ENCODE measurements around the gene ILF3. TPM values are rescaled to one million over a fixed set of nuclear protein-coding genes. Genes with fewer than 3 reads are reported as not detected.

Gene ILF3
- total RNA-seq, 1 donor from 2014 or later = 69.4 TPM

DNA sequence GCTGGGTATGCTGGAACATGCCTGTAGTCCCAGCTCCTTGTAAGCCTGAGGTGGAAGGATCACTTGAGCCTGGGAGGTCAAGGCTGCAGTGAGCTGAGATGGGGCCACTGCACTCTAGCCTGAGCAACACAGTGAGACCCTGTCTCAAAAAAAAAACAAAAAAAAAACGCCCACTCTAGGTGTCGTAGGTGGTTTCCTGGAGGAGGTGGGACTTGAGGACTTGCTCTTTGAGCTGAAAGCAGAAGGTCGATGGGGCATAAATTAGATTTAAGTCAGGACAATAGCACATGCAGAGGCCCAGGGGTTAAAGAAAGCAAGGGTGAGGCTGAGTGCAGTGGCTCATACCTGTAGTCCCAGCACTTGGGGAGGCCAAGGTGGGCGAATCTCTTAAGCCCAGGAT, 12.9 kb upstream of the ILF3 start:
- H3K9ac ChIP-seq (ENCODE audit: low read depth in 1 of 3, low read length in 3 of 3) = no peak overlapping the region
- H3K36me3 ChIP-seq (ENCODE audit: control insufficient read depth in 3 of 3, insufficient read depth in 3 of 3, low read length in 3 of 3) = peaks cover 50 to 61% (median 60%) of the 10 kb centered on the region in 3 donors
- no peak overlapping the region for H3K4me3 ChIP-seq (ENCODE audit: low read length in 3 of 3)
- H3K4me1 ChIP-seq (ENCODE audit: control insufficient read depth in 3 of 3, insufficient read depth in 3 of 3, low read length in 3 of 3) = peaks cover 19 to 23% (median 20%) of the 10 kb centered on the region in 3 donors
- H3K9me3 ChIP-seq (ENCODE audit: control insufficient read depth in 3 of 3, low read length in 3 of 3) = no peaks in the 10 kb centered on the region
- H3K27me3 ChIP-seq (ENCODE audit: control insufficient read depth in 3 of 3, insufficient read depth in 3 of 3, low read length in 3 of 3) = no peaks in the 10 kb centered on the region
- H3K27ac ChIP-seq (ENCODE audit: low read depth, low read length) = no peak overlapping the region

DNA sequence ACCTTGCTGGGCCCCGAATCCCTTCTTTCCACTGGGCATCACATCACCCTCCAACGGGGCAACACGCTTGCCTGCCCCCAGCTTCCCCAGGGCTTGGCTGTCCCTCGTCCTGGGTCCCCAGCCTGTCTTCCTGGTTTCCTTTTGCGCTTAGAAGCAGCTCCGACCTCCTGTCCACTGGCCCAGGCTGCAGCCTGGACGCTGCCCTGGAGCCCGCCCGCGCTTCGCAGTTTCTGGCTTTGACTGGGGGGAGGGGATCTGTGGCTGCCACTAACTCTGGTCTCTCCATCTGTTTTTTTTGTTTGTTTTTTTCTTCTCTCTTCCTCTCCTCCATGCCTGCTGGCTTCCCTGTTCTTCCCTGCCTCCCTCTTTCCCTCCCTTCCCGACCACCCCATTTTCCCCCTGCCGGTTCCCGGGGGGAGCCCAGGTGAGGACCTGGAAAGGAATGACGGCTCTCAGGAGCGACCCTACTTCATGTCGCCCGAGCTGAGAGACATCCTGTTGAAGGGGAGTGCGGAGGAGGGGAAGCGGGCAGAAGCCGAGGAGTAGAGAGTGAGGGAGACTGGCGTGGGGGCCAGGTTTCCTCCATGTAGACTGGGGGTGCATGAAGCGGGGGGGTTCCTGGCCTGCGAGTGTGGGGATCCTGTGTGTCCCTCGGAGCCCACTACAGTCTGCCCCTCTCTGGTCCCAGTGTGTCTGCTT, 11.5 kb upstream of the ILF3 start:
- no peaks in the 10 kb centered on the region for H3K27me3 ChIP-seq (ENCODE audit: control insufficient read depth in 3 of 3, insufficient read depth in 3 of 3, low read length in 3 of 3)
- peaks cover 19 to 23% (median 20%) of the 10 kb centered on the region in 3 donors for H3K4me1 ChIP-seq (ENCODE audit: control insufficient read depth in 3 of 3, insufficient read depth in 3 of 3, low read length in 3 of 3)
- peaks cover 38 to 48% (median 48%) of the 10 kb centered on the region in 3 donors for H3K36me3 ChIP-seq (ENCODE audit: control insufficient read depth in 3 of 3, insufficient read depth in 3 of 3, low read length in 3 of 3)
- H3K9ac ChIP-seq (ENCODE audit: low read depth in 1 of 3, low read length in 3 of 3) = no peak overlapping the region
- no peak overlapping the region for H3K27ac ChIP-seq (ENCODE audit: low read depth, low read length)
- no peak overlapping the region for H3K4me3 ChIP-seq (ENCODE audit: low read length in 3 of 3)
- H3K9me3 ChIP-seq (ENCODE audit: control insufficient read depth in 3 of 3, low read length in 3 of 3) = no peaks in the 10 kb centered on the region

DNA sequence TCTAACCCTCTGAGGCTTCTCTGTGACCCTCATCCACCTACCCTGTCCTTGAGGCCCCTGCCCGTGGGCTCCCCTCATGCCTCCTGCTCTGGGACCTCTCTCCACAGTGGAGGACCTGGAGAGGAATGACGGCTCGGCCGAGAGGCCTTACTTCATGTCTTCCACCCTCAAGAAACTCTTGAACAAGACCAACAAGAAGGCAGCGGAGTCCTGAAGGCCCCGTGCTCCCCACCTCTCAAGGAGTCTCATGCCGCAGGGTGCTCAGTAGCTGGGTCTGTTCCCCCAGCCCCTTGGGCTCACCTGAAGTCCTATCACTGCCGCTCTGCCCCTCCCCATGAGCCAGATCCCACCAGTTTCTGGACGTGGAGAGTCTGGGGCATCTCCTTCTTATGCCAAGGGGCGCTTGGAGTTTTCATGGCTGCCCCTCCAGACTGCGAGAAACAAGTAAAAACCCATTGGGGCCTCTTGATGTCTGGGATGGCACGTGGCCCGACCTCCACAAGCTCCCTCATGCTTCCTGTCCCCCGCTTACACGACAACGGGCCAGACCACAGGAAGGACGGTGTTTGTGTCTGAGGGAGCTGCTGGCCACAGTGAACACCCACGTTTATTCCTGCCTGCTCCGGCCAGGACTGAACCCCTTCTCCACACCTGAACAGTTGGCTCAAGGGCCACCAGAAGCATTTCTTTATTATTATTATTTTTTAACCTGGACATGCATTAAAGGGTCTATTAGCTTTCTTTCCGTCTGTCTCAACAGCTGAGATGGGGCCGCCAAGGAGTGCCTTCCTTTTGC, 10.8 kb upstream of the ILF3 start:
- no peak overlapping the region for H3K4me3 ChIP-seq (ENCODE audit: low read length in 3 of 3)
- peaks cover 19 to 23% (median 20%) of the 10 kb centered on the region in 3 donors for H3K4me1 ChIP-seq (ENCODE audit: control insufficient read depth in 3 of 3, insufficient read depth in 3 of 3, low read length in 3 of 3)
- H3K9me3 ChIP-seq (ENCODE audit: control insufficient read depth in 3 of 3, low read length in 3 of 3) = no peaks in the 10 kb centered on the region
- peak overlapping the region; percentile 20 for H3K27ac ChIP-seq (ENCODE audit: low read depth, low read length)
- H3K27me3 ChIP-seq (ENCODE audit: control insufficient read depth in 3 of 3, insufficient read depth in 3 of 3, low read length in 3 of 3) = no peaks in the 10 kb centered on the region
- peaks cover 32 to 40% (median 40%) of the 10 kb centered on the region in 3 donors for H3K36me3 ChIP-seq (ENCODE audit: control insufficient read depth in 3 of 3, insufficient read depth in 3 of 3, low read length in 3 of 3)
- H3K9ac ChIP-seq (ENCODE audit: low read depth in 1 of 3, low read length in 3 of 3) = peak overlapping the region in 2 of 3 donors; percentile 20 to 70

DNA sequence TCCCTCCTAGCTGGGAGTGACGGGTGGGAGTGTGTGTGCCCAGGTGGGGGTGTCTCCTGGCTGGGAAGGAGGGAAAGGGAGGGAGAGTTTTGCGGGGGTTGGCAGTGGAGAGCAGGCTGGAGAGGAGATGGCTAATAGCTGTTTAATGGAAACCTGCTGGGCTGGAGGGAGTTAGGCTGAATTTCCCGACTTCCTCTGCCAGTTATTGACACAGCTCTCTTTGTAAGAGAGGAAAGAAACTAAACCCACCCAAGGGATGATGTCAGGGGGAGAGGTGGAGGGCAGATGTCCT, 10.2 kb upstream of the ILF3 start:
- Histone ChIP-seq H3K4me1 (ENCODE audit: control insufficient read depth in 3 of 3, insufficient read depth in 3 of 3, low read length in 3 of 3) (peaks cover 19 to 23% (median 20%) of the 10 kb centered on the region in 3 donors), H3K27me3 (ENCODE audit: control insufficient read depth in 3 of 3, insufficient read depth in 3 of 3, low read length in 3 of 3) (no peaks in the 10 kb centered on the region), H3K27ac (ENCODE audit: low read depth, low read length) (peak overlapping the region; percentile 20), H3K4me3 (ENCODE audit: low read length in 3 of 3) (no peak overlapping the region), H3K36me3 (ENCODE audit: control insufficient read depth in 3 of 3, insufficient read depth in 3 of 3, low read length in 3 of 3) (peaks cover 32 to 39% (median 38%) of the 10 kb centered on the region in 3 donors), H3K9ac (ENCODE audit: low read depth in 1 of 3, low read length in 3 of 3) (peak overlapping the region in 2 of 3 donors; percentile 20 to 70), H3K9me3 (ENCODE audit: control insufficient read depth in 3 of 3, low read length in 3 of 3) (no peaks in the 10 kb centered on the region)

DNA sequence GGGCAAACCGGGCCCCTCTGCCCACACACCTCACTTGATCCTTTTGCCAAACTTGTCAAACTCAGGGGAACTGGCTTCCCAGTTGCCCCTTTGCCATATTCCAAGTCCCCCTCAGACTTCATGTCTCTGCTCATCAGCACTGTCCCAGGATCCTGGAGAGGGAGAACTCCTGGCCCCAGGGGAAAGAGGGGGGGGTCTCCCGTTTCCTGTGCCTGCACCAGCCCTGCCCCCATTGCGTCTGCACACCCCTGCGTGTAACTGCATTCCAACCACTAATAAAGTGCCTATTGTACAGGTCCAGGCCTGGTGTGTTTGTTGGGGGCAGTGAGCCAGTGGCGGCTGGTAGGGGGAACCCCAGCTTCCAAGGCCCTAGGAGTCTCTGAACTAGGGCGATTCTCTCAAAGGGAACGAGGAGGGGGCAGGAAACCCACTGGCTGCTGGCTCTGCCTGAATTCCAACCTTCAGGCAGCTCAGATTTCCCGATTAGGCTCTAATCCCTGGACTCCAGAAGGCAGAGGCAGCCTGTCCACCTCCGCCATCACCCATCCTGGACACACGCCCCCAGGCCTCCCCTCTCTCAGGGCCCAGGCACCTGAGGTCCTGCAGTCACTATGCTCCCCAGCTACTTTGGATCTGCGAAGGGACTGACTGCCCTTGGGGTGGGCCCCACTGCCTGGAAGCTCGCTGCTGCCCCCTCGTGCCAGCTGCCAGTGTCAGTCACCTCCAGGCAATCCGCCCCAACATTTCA, 9.7 kb upstream of the ILF3 start:
- peak overlapping the region; percentile 43 to 70 (median 53) for H3K9ac ChIP-seq (ENCODE audit: low read depth in 1 of 3, low read length in 3 of 3)
- H3K27ac ChIP-seq (ENCODE audit: low read depth, low read length) = peak overlapping the region; percentile 20
- H3K9me3 ChIP-seq (ENCODE audit: control insufficient read depth in 3 of 3, low read length in 3 of 3) = no peaks in the 10 kb centered on the region
- peaks cover 19 to 23% (median 20%) of the 10 kb centered on the region in 3 donors for H3K4me1 ChIP-seq (ENCODE audit: control insufficient read depth in 3 of 3, insufficient read depth in 3 of 3, low read length in 3 of 3)
- H3K36me3 ChIP-seq (ENCODE audit: control insufficient read depth in 3 of 3, insufficient read depth in 3 of 3, low read length in 3 of 3) = peaks cover 27 to 34% (median 33%) of the 10 kb centered on the region in 3 donors
- H3K27me3 ChIP-seq (ENCODE audit: control insufficient read depth in 3 of 3, insufficient read depth in 3 of 3, low read length in 3 of 3) = no peaks in the 10 kb centered on the region
- no peak overlapping the region for H3K4me3 ChIP-seq (ENCODE audit: low read length in 3 of 3)

DNA sequence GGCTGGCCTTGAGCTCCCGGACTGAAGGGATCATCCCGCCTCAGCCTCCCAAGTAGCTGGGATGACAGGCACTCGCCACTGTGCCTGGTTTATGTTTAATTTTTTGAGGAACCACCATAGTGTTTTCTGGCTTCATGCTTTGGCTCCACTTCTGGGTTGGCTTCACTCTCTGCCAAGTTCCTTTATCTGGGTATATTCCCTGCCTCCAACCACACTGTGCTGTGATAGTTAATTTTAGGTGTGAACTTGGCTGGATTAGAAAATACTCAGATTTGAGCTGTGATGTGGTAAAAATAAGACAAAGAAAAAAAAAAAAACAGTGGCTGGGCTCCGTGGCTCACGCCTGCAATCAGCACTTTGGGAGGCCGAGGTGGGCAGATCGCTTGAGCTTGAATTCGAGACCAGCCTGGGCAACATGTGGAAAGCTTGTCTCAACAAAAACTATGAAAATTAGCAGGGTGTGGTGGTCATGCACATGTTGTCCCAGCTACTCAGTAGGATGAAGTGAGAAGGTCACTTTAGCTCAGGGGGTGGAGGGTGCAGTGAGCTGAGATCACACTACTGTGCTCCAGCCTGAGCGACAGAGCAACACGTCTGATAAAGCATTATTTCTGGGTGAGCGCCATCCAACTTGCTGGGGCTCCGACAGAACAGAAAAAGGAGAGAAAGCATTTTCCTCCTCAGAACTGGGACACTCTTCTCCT, 7.5 kb upstream of the ILF3 start:
- no peaks in the 10 kb centered on the region for H3K27me3 ChIP-seq (ENCODE audit: control insufficient read depth in 3 of 3, insufficient read depth in 3 of 3, low read length in 3 of 3)
- H3K9me3 ChIP-seq (ENCODE audit: control insufficient read depth in 3 of 3, low read length in 3 of 3) = no peaks in the 10 kb centered on the region
- peaks cover 15 to 22% (median 15%) of the 10 kb centered on the region in 3 donors for H3K36me3 ChIP-seq (ENCODE audit: control insufficient read depth in 3 of 3, insufficient read depth in 3 of 3, low read length in 3 of 3)
- no peak overlapping the region for H3K27ac ChIP-seq (ENCODE audit: low read depth, low read length)
- H3K4me3 ChIP-seq (ENCODE audit: low read length in 3 of 3) = no peak overlapping the region
- peaks cover 19 to 24% (median 20%) of the 10 kb centered on the region in 3 donors for H3K4me1 ChIP-seq (ENCODE audit: control insufficient read depth in 3 of 3, insufficient read depth in 3 of 3, low read length in 3 of 3)
- no peak overlapping the region for H3K9ac ChIP-seq (ENCODE audit: low read depth in 1 of 3, low read length in 3 of 3)

DNA sequence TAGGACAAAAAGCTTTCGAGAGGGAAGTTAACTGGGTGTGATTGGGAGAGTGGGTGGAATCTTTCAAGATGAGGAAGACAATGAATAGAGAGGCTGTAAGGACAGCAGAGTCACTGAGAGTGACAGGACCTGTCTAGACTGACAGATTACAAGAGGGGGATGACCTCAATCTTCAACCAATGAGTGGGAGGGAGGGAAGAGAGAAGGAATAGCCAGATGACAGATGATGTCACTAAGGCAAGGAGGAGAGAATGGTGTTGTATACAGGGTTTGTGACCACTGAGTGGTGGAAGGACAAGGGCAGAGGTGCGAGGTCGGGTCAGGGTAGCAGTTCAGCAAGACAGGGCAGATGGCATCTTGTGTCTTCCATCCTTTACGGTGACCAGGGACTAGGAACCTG, 5.8 kb upstream of the ILF3 start:
- H3K36me3 ChIP-seq (ENCODE audit: control insufficient read depth in 3 of 3, insufficient read depth in 3 of 3, low read length in 3 of 3) = peaks cover 8 to 11% (median 8%) of the 10 kb centered on the region in 3 donors
- H3K4me3 ChIP-seq (ENCODE audit: low read length in 3 of 3) = no peak overlapping the region
- H3K9me3 ChIP-seq (ENCODE audit: control insufficient read depth in 3 of 3, low read length in 3 of 3) = no peaks in the 10 kb centered on the region
- no peak overlapping the region for H3K27ac ChIP-seq (ENCODE audit: low read depth, low read length)
- no peak overlapping the region for H3K9ac ChIP-seq (ENCODE audit: low read depth in 1 of 3, low read length in 3 of 3)
- no peaks in the 10 kb centered on the region for H3K27me3 ChIP-seq (ENCODE audit: control insufficient read depth in 3 of 3, insufficient read depth in 3 of 3, low read length in 3 of 3)
- H3K4me1 ChIP-seq (ENCODE audit: control insufficient read depth in 3 of 3, insufficient read depth in 3 of 3, low read length in 3 of 3) = peaks cover 19 to 29% (median 23%) of the 10 kb centered on the region in 3 donors

DNA sequence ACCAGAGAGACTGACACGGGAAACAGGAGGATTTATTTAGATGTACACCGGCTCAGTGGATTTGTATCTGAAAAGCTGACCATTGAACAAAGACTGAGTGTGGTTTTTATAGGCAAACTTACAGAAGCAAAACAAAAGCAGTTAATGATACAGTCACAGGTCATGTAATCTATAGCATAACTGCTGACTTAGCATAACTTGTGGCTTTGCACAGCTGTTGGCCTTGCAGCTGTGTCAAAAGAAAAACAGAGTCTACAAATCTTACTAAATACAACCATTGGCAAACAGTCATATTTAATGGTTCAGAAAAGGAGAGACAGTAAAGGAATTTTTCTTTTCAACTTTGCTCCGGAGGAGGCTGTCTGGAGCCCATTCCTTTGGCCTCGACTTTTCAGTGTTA, 2.3 kb upstream of the ILF3 start:
- no peaks in the 10 kb centered on the region for H3K9me3 ChIP-seq (ENCODE audit: control insufficient read depth in 3 of 3, low read length in 3 of 3)
- no peak overlapping the region for H3K4me3 ChIP-seq (ENCODE audit: low read length in 3 of 3)
- no peaks in the 10 kb centered on the region for H3K27me3 ChIP-seq (ENCODE audit: control insufficient read depth in 3 of 3, insufficient read depth in 3 of 3, low read length in 3 of 3)
- peak overlapping the region in 1 of 3 donors; percentile 28 for H3K9ac ChIP-seq (ENCODE audit: low read depth in 1 of 3, low read length in 3 of 3)
- peaks cover 23 to 31% (median 26%) of the 10 kb centered on the region in 3 donors for H3K4me1 ChIP-seq (ENCODE audit: control insufficient read depth in 3 of 3, insufficient read depth in 3 of 3, low read length in 3 of 3)
- H3K36me3 ChIP-seq (ENCODE audit: control insufficient read depth in 3 of 3, insufficient read depth in 3 of 3, low read length in 3 of 3) = peaks cover 4 to 6% (median 4%) of the 10 kb centered on the region in 3 donors
- H3K27ac ChIP-seq (ENCODE audit: low read depth, low read length) = no peak overlapping the region

DNA sequence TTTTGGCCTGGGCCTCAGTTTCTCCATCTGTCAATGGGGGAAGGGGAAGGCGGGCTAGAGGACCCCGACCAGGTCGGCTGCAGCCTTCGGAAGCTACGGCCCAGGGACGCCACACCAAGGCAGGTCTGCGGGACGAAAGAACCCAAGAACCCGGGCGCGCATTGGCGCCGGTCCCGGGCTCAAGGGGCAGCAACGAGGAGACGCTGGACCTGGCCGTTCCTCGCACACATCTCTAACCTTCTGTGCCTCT, 739 bp upstream of the ILF3 start:
- Histone ChIP-seq H3K4me1 (ENCODE audit: control insufficient read depth in 3 of 3, insufficient read depth in 3 of 3, low read length in 3 of 3) (peaks cover 24 to 31% (median 26%) of the 10 kb centered on the region in 3 donors), H3K27ac (ENCODE audit: low read depth, low read length) (peak overlapping the region; percentile 100), H3K36me3 (ENCODE audit: control insufficient read depth in 3 of 3, insufficient read depth in 3 of 3, low read length in 3 of 3) (peaks cover 4 to 6% (median 4%) of the 10 kb centered on the region in 3 donors), H3K27me3 (ENCODE audit: control insufficient read depth in 3 of 3, insufficient read depth in 3 of 3, low read length in 3 of 3) (no peaks in the 10 kb centered on the region), H3K9ac (ENCODE audit: low read depth in 1 of 3, low read length in 3 of 3) (peak overlapping the region; percentile 100), H3K4me3 (ENCODE audit: low read length in 3 of 3) (peak overlapping the region; percentile 96 to 99 (median 99)), H3K9me3 (ENCODE audit: control insufficient read depth in 3 of 3, low read length in 3 of 3) (no peaks in the 10 kb centered on the region)

All from skeletal muscle tissue (tissue), 4 donors.